ENCODE data around the gene HOXD8.

The HOXD8 gene

DNA sequence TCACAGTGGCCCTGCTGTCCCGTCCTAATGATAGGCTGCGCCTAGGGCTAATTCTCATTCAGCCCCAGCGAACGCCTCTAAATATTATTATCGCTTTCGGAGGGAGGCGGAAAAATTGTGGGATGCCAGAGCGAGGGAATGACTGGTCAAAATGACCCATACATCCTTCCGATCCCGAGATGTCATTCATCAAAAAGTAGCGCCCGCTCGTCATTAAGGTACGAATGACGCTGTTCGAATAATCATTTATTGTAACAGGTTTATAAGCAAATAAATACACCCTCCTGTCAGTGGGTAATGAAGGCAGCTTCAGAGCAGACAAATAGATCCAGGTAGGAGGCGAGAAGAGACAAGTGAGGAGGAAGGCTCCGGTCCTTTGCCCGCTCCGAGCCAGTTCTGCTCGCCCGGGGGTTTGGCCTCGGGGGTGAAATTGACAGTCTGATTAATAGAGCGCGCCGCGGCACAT lies 45.7 kb upstream of the HOXD8 start, which contains the start of gene EVX2:
Gene EVX2, minus strand, starts transcription at position 167 of the 466 bp plus-strand sequence. CDS start 186 bp downstream, outside the sequence.
- no peak within 1 kb of the TSS for H3K4ac ChIP-seq (ENCODE audit: low read depth in 1 of 2, low read length in 2 of 2)
- H3K79me1 ChIP-seq (replicated peaks; ENCODE audit: low read length, poor library complexity, severe bottlenecking), result no peaks in the 10 kb centered on the region
- peak within 1 kb of the TSS in 1 of 2 experiments; percentile 24 for H3K4me3 ChIP-seq (ENCODE audit: insufficient read depth in 1 of 2, low read depth in 1 of 2, low read length in 2 of 2)
- H3K14ac ChIP-seq (ENCODE audit: low read length in 2 of 2), result no peak within 1 kb of the TSS
- H2BK120ac ChIP-seq (ENCODE audit: low read depth, low read length), result no peak within 1 kb of the TSS
- no peak for DNase-seq
- H3K27me3 ChIP-seq (ENCODE audit: control insufficient read depth in 1 of 2, insufficient read depth in 1 of 2, low read length in 2 of 2), result peaks cover 95 to 97% of the 10 kb centered on the region in 2 experiments
- H3K9ac ChIP-seq (ENCODE audit: low read length), result no peak within 1 kb of the TSS
- no peak within 1 kb of the TSS for H2AK5ac ChIP-seq (ENCODE audit: low read length, severe bottlenecking)
- no peak within 1 kb of the TSS for H4K8ac ChIP-seq (ENCODE audit: low read length)
- 5% methylated on average over 19 of the region's 27 CpGs for WGBS
- no peak within 1 kb of the TSS for H2BK5ac ChIP-seq (ENCODE audit: low read depth, low read length, poor library complexity, severe bottlenecking)
- H2BK12ac ChIP-seq (ENCODE audit: low read length in 2 of 2), result no peak within 1 kb of the TSS
- H3K27ac ChIP-seq (ENCODE audit: low read length, poor library complexity, severe bottlenecking), result no peak within 1 kb of the TSS
- no peak within 1 kb of the TSS for H3K18ac ChIP-seq (ENCODE audit: low read depth in 1 of 2, low read length in 2 of 2)
- H3K36me3 ChIP-seq (ENCODE audit: control insufficient read depth in 1 of 2, insufficient read depth in 2 of 2, low read depth in 1 of 2, low read length in 2 of 2), result peaks cover 0 to 3% of the 10 kb centered on the region in 2 experiments
- H3K23ac ChIP-seq (ENCODE audit: low read length in 2 of 2), result no peak within 1 kb of the TSS
- H2BK15ac ChIP-seq (ENCODE audit: low read depth, poor library complexity, severe bottlenecking), result no peak within 1 kb of the TSS
- no peak within 1 kb of the TSS for H4K91ac ChIP-seq (ENCODE audit: low read length)
- no peaks in the 10 kb centered on the region for H3K9me3 ChIP-seq (ENCODE audit: control insufficient read depth, low read length)
- H3K4me1 ChIP-seq (ENCODE audit: control insufficient read depth, insufficient read depth, low read depth, low read length), result peaks cover 40% of the 10 kb centered on the region
- H2AFZ ChIP-seq (ENCODE audit: low read depth, low read length), result no peak within 1 kb of the TSS
- no peak within 1 kb of the TSS for H3K4me2 ChIP-seq (ENCODE audit: low read length, poor library complexity, severe bottlenecking)

DNA sequence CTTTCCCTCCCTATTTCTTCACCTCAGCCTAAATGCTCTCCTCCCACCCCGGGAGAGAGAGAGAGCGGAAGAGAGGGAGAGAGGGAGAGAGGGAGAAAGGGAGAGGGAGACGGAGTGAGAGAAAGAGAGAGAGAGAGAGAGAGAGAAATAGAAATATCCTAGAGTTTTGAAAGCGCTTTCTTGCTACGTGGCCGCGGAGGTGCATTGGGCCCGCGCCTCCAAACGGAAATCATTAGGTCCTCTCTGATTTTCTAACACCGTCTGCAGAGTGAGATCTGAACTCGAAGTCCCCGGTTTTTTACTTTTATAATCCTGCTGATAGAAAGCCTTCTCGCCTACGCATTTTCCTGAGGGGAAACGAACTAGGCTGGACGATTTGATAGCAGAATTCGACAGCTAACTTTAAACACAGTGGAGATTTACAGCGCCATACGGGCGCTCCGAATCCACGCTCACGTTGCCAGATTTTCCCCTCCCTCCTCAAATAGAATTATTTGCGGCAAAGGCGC lies 44.8 kb upstream of the HOXD8 start:
- Histone ChIP-seq H2AK5ac (ENCODE audit: low read length, severe bottlenecking) (no peak overlapping the region), H4K8ac (ENCODE audit: low read length) (no peak overlapping the region), H2AFZ (ENCODE audit: low read depth, low read length) (no peak overlapping the region), H3K14ac (ENCODE audit: low read length in 2 of 2) (no peak overlapping the region), H3K9ac (ENCODE audit: low read length) (no peak overlapping the region), H3K4me1 (ENCODE audit: control insufficient read depth, insufficient read depth, low read depth, low read length) (peaks cover 34% of the 10 kb centered on the region), H3K4me3 (ENCODE audit: insufficient read depth in 1 of 2, low read depth in 1 of 2, low read length in 2 of 2) (no peak overlapping the region), H3K27ac (ENCODE audit: low read length, poor library complexity, severe bottlenecking) (no peak overlapping the region), H3K9me3 (ENCODE audit: control insufficient read depth, low read length) (no peaks in the 10 kb centered on the region), H3K4me2 (ENCODE audit: low read length, poor library complexity, severe bottlenecking) (no peak overlapping the region), H2BK12ac (ENCODE audit: low read length in 2 of 2) (no peak overlapping the region), H3K27me3 (ENCODE audit: control insufficient read depth in 1 of 2, insufficient read depth in 1 of 2, low read length in 2 of 2) (peaks cover 95 to 97% of the 10 kb centered on the region in 2 experiments), H2BK120ac (ENCODE audit: low read depth, low read length) (no peak overlapping the region), H3K18ac (ENCODE audit: low read depth in 1 of 2, low read length in 2 of 2) (no peak overlapping the region), H3K36me3 (ENCODE audit: control insufficient read depth in 1 of 2, insufficient read depth in 2 of 2, low read depth in 1 of 2, low read length in 2 of 2) (peaks cover 0 to 3% of the 10 kb centered on the region in 2 experiments), H2BK5ac (ENCODE audit: low read depth, low read length, poor library complexity, severe bottlenecking) (no peak overlapping the region), H4K91ac (ENCODE audit: low read length) (no peak overlapping the region), H3K4ac (ENCODE audit: low read depth in 1 of 2, low read length in 2 of 2) (no peak overlapping the region), H3K79me1 (replicated peaks; ENCODE audit: low read length, poor library complexity, severe bottlenecking) (no peaks in the 10 kb centered on the region), H2BK15ac (ENCODE audit: low read depth, poor library complexity, severe bottlenecking) (no peak overlapping the region), H3K23ac (ENCODE audit: low read length in 2 of 2) (no peak overlapping the region)
- no peak for DNase-seq
- 1% methylated on average over 26 of the region's 26 CpGs for WGBS

DNA sequence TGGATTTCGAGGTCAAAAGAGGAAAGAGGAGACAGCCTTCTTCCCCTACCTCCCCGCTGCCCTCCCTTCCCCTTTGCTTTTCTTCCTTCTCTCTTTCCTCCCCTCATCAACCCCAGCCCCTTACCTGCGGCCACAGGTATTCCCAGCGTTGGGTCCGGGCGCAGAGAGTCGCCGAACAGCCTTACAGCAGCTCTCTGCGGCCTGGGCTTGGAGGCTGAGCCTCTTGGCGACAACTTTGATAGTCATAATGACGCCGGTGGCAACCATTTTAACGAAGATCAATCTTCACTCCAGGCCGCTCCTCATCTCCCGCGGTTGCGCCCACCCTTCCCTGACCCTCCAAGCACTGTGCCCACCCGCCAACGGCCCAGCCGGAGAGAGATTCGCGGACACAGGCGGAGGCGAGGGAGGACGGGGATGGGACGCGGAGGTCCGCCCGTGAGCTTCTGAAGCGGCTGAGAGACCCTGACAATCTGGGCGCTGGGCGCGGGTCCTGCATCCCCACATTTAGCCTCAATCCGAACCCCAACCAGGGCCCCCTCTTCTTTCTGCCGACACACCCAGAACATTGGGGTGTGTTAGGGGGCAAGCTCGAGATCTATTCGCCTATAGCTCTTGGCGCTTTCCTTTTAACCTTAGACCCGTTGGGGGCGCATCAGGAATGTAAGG lies 44.3 kb upstream of the HOXD8 start:
- Histone ChIP-seq H3K4me1 (ENCODE audit: control insufficient read depth, insufficient read depth, low read depth, low read length) (peaks cover 30% of the 10 kb centered on the region), H3K4me2 (ENCODE audit: low read length, poor library complexity, severe bottlenecking) (no peak overlapping the region), H3K9ac (ENCODE audit: low read length) (no peak overlapping the region), H3K4me3 (ENCODE audit: insufficient read depth in 1 of 2, low read depth in 1 of 2, low read length in 2 of 2) (no peak overlapping the region), H2BK12ac (ENCODE audit: low read length in 2 of 2) (no peak overlapping the region), H2AK5ac (ENCODE audit: low read length, severe bottlenecking) (no peak overlapping the region), H3K9me3 (ENCODE audit: control insufficient read depth, low read length) (no peaks in the 10 kb centered on the region), H4K91ac (ENCODE audit: low read length) (no peak overlapping the region), H3K36me3 (ENCODE audit: control insufficient read depth in 1 of 2, insufficient read depth in 2 of 2, low read depth in 1 of 2, low read length in 2 of 2) (peaks cover 0 to 3% of the 10 kb centered on the region in 2 experiments), H4K8ac (ENCODE audit: low read length) (no peak overlapping the region), H3K27ac (ENCODE audit: low read length, poor library complexity, severe bottlenecking) (no peak overlapping the region), H2BK5ac (ENCODE audit: low read depth, low read length, poor library complexity, severe bottlenecking) (no peak overlapping the region), H3K18ac (ENCODE audit: low read depth in 1 of 2, low read length in 2 of 2) (no peak overlapping the region), H2BK120ac (ENCODE audit: low read depth, low read length) (no peak overlapping the region), H3K23ac (ENCODE audit: low read length in 2 of 2) (no peak overlapping the region), H3K79me1 (replicated peaks; ENCODE audit: low read length, poor library complexity, severe bottlenecking) (no peaks in the 10 kb centered on the region), H3K27me3 (ENCODE audit: control insufficient read depth in 1 of 2, insufficient read depth in 1 of 2, low read length in 2 of 2) (peaks cover 99 to 100% of the 10 kb centered on the region in 2 experiments), H2AFZ (ENCODE audit: low read depth, low read length) (no peak overlapping the region), H3K14ac (ENCODE audit: low read length in 2 of 2) (no peak overlapping the region), H3K4ac (ENCODE audit: low read depth in 1 of 2, low read length in 2 of 2) (no peak overlapping the region), H2BK15ac (ENCODE audit: low read depth, poor library complexity, severe bottlenecking) (no peak overlapping the region)
- DNase-seq, result no peak
- WGBS, result 1% methylated on average over 29 of the region's 40 CpGs

DNA sequence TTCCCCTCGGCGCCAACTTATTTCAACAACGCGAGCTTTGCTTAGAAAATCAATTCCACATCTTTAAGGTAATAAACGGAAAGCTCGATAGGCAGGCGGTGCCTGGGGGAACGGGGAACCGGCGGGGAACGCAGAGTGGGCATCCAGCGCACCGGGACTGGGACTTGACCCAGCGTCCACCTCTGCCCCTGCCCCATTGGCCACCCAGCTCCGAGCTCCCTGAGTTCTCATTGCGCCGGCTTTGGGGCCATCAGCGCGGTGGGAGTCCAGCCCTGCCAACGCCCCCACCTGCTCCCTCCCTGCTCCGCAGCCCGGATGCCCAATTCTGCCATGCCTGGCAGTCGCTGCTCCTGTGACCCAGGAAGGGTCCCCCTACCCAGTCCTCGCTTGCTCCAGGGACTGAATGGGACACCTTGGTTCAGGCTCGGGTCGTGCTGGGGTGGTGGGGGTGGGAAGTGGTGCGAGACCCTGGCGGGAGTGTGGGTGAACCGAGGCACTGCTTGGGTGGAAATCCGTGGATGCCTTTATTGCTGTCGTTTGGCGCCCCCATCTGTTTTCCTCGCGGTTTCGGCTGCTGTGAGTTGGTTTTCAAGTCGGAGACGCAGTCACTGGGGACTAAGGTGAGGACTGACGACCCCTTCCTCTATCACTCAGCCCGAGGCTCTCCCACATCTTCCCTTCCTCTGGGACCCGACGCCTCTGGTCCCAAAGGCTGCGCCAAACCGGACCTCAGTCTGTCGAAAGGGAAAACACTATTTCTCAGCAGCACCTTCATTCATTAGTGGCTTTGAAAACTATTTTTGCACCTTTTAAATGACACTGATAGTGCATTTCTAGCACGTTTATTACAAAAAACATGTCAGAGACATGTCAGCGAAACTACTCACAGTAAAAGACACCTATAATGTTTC lies 43.4 kb upstream of the HOXD8 start:
- under 1% methylated on average over 43 of the region's 46 CpGs for WGBS
- no peak overlapping the region for H3K9ac ChIP-seq (ENCODE audit: low read length)
- H2AK5ac ChIP-seq (ENCODE audit: low read length, severe bottlenecking), result no peak overlapping the region

More for the DNA sequence above, 43.4 kb upstream of the HOXD8 start:
- peaks cover 98 to 100% of the 10 kb centered on the region in 2 experiments for H3K27me3 ChIP-seq (ENCODE audit: control insufficient read depth in 1 of 2, insufficient read depth in 1 of 2, low read length in 2 of 2)
- H2AFZ ChIP-seq (ENCODE audit: low read depth, low read length), result no peak overlapping the region
- H3K4ac ChIP-seq (ENCODE audit: low read depth in 1 of 2, low read length in 2 of 2), result no peak overlapping the region
- no peak overlapping the region for H4K8ac ChIP-seq (ENCODE audit: low read length)
- DNase-seq, result no peak
- H3K27ac ChIP-seq (ENCODE audit: low read length, poor library complexity, severe bottlenecking), result no peak overlapping the region
- no peak overlapping the region for H2BK12ac ChIP-seq (ENCODE audit: low read length in 2 of 2)
- H3K4me3 ChIP-seq (ENCODE audit: insufficient read depth in 1 of 2, low read depth in 1 of 2, low read length in 2 of 2), result peak overlapping the region in 1 of 2 experiments; percentile 37
- no peak overlapping the region for H2BK5ac ChIP-seq (ENCODE audit: low read depth, low read length, poor library complexity, severe bottlenecking)
- no peak overlapping the region for H3K18ac ChIP-seq (ENCODE audit: low read depth in 1 of 2, low read length in 2 of 2)
- peaks cover 26% of the 10 kb centered on the region for H3K4me1 ChIP-seq (ENCODE audit: control insufficient read depth, insufficient read depth, low read depth, low read length)
- H3K14ac ChIP-seq (ENCODE audit: low read length in 2 of 2), result no peak overlapping the region
- no peak overlapping the region for H2BK120ac ChIP-seq (ENCODE audit: low read depth, low read length)
- no peak overlapping the region for H4K91ac ChIP-seq (ENCODE audit: low read length)
- H3K23ac ChIP-seq (ENCODE audit: low read length in 2 of 2), result peak overlapping the region in 1 of 2 experiments; percentile 66
- H3K36me3 ChIP-seq (ENCODE audit: control insufficient read depth in 1 of 2, insufficient read depth in 2 of 2, low read depth in 1 of 2, low read length in 2 of 2), result peaks cover 0 to 3% of the 10 kb centered on the region in 2 experiments
- H3K79me1 ChIP-seq (replicated peaks; ENCODE audit: low read length, poor library complexity, severe bottlenecking), result no peaks in the 10 kb centered on the region
- no peak overlapping the region for H2BK15ac ChIP-seq (ENCODE audit: low read depth, poor library complexity, severe bottlenecking)
- no peaks in the 10 kb centered on the region for H3K9me3 ChIP-seq (ENCODE audit: control insufficient read depth, low read length)
- H3K4me2 ChIP-seq (ENCODE audit: low read length, poor library complexity, severe bottlenecking), result no peak overlapping the region

Measured in mesenchymal stem cell (in vitro differentiated cells and primary cell).